ENCODE data around the gene BTBD17.

Gene BTBD17

GRCh38 chr17:74390680-74391653 is 29.3 kb upstream of the BTBD17 start:
- Histone ChIP-seq H3K36me3 (ENCODE audit: low read length) (no peaks in the 10 kb centered on the region), H3K79me2 (ENCODE audit: insufficient read depth, low read length) (no peaks in the 10 kb centered on the region), H3K4me2 (ENCODE audit: low read depth, low read length, poor library complexity, severe bottlenecking) (no peak overlapping the region), H2AFZ (ENCODE audit: low read depth, low read length, severe bottlenecking) (no peak overlapping the region), H3K27ac (ENCODE audit: low read depth, low read length) (no peak overlapping the region), H3K27me3 (ENCODE audit: low read length) (no peaks in the 10 kb centered on the region), H3F3A (ENCODE audit: insufficient read depth) (no peaks in the 10 kb centered on the region), H3K9me2 (replicated peaks; ENCODE audit: insufficient read depth, low read length) (no peaks in the 10 kb centered on the region), H4K20me1 (ENCODE audit: low read depth, low read length) (no peaks in the 10 kb centered on the region), H3K9me3 (ENCODE audit: insufficient read depth, low read length) (no peaks in the 10 kb centered on the region), H3K9ac (ENCODE audit: low read length) (no peak overlapping the region), H3K4me3 (ENCODE audit: insufficient read depth, low read length, poor library complexity, severe bottlenecking) (no peak overlapping the region)
- no peak for TF ChIP-seq EZH2phosphoT487 (conservative IDR thresholded peaks at IDR 0.05; ENCODE audit: low read length)
- TF ChIP-seq, protein P1, sequence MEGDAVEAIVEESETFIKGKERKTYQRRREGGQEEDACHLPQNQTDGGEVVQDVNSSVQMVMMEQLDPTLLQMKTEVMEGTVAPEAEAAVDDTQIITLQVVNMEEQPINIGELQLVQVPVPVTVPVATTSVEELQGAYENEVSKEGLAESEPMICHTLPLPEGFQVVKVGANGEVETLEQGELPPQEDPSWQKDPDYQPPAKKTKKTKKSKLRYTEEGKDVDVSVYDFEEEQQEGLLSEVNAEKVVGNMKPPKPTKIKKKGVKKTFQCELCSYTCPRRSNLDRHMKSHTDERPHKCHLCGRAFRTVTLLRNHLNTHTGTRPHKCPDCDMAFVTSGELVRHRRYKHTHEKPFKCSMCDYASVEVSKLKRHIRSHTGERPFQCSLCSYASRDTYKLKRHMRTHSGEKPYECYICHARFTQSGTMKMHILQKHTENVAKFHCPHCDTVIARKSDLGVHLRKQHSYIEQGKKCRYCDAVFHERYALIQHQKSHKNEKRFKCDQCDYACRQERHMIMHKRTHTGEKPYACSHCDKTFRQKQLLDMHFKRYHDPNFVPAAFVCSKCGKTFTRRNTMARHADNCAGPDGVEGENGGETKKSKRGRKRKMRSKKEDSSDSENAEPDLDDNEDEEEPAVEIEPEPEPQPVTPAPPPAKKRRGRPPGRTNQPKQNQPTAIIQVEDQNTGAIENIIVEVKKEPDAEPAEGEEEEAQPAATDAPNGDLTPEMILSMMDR (IDR thresholded peaks at IDR 0.05; ENCODE audit: insufficient read depth, low read length, poor library complexity, severe bottlenecking), result no peak

DNA sequence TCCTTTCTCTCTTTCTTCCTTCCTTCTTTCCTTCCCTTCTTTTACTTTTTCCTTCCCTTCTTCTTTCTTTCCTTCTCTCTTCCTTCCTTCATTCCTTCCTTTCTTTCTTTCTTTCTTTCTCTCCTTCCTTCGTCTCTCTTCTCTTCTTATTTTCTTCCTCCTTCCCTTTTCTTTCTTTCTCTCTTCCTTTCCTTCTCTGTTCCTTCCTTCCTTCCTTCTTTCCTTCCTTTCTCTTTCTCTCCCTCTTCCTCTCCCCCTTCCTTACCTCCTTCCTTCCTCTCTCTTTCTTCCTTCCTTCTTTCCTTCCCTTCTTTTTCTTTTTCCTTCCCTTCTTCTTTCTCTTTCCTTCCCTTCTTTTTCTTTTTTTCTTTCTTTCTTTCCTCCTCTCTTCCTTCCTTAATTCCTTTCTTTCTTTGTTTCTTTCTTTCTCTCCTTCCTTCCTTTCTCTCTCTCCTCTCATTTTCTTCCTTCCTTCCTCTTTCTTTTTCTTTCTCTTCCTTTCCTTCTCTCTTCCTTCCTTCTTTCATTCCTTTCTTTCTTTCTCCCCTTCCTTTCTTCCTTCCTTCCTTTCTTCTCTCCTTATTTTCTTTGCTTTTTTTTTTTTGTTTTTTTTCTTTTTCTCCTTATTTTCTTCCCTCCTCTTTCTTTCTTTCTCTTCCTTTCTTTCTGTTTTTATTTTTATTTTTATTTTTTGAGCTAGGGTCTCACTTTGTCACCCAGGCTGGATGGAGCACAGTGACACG is 28.4 kb upstream of the BTBD17 start:
- no peaks in the 10 kb centered on the region for H3F3A ChIP-seq (ENCODE audit: insufficient read depth)
- no peaks in the 10 kb centered on the region for H3K36me3 ChIP-seq (ENCODE audit: low read length)
- H3K4me2 ChIP-seq (ENCODE audit: low read depth, low read length, poor library complexity, severe bottlenecking), result no peak overlapping the region
- TF ChIP-seq EZH2phosphoT487 (conservative IDR thresholded peaks at IDR 0.05; ENCODE audit: low read length), result no peak
- TF ChIP-seq, protein P1 (IDR thresholded peaks at IDR 0.05; ENCODE audit: insufficient read depth, low read length, poor library complexity, severe bottlenecking), result no peak
- no peaks in the 10 kb centered on the region for H3K79me2 ChIP-seq (ENCODE audit: insufficient read depth, low read length)
- no peak overlapping the region for H3K27ac ChIP-seq (ENCODE audit: low read depth, low read length)
- no peaks in the 10 kb centered on the region for H3K9me3 ChIP-seq (ENCODE audit: insufficient read depth, low read length)
- no peaks in the 10 kb centered on the region for H3K9me2 ChIP-seq (replicated peaks; ENCODE audit: insufficient read depth, low read length)
- no peaks in the 10 kb centered on the region for H4K20me1 ChIP-seq (ENCODE audit: low read depth, low read length)
- H2AFZ ChIP-seq (ENCODE audit: low read depth, low read length, severe bottlenecking), result no peak overlapping the region
- no peak overlapping the region for H3K9ac ChIP-seq (ENCODE audit: low read length)
- no peak overlapping the region for H3K4me3 ChIP-seq (ENCODE audit: insufficient read depth, low read length, poor library complexity, severe bottlenecking)
- H3K27me3 ChIP-seq (ENCODE audit: low read length), result no peaks in the 10 kb centered on the region

DNA sequence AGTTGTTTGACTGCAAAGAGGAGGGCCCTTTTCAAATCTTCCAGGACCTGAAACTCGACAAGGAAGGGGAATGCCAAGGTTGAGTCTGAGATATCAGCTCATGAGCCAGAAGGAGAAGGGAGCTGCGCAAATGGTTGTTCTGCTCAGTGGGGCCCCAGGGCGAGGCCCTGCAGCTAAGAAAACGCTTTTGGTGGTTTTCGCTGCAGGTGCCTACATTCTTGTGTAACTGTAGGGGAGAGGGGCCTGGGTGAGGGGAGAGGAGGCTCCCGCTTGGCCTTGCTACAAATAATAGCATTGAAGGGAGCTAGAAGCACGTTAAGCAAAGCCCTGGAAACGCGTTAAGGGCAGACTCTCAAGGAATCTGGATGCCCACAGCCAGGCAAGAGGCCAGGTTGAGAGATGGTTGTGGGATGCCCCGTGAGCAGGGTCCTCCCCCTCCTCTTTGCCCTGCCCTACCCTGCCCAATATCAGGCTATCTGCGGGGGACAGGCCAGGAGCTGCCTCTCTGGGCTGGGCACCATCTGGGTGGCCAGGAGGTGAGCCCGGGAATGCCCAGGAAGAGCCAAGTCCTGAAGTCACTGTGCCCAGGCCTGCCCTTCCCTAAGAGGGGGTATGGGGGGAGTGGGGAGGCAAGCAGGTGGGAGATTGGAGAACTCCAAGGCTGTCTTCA is 27.6 kb upstream of the BTBD17 start:
- no peak overlapping the region for H3K4me2 ChIP-seq (ENCODE audit: low read depth, low read length, poor library complexity, severe bottlenecking)
- no peaks in the 10 kb centered on the region for H3K9me3 ChIP-seq (ENCODE audit: insufficient read depth, low read length)

More for the DNA sequence above, 27.6 kb upstream of the BTBD17 start:
- Histone ChIP-seq H3K4me3 (ENCODE audit: insufficient read depth, low read length, poor library complexity, severe bottlenecking) (no peak overlapping the region), H3K27ac (ENCODE audit: low read depth, low read length) (no peak overlapping the region), H3F3A (ENCODE audit: insufficient read depth) (no peaks in the 10 kb centered on the region), H3K9ac (ENCODE audit: low read length) (no peak overlapping the region), H3K36me3 (ENCODE audit: low read length) (no peaks in the 10 kb centered on the region), H3K27me3 (ENCODE audit: low read length) (no peaks in the 10 kb centered on the region), H3K9me2 (replicated peaks; ENCODE audit: insufficient read depth, low read length) (no peaks in the 10 kb centered on the region), H4K20me1 (ENCODE audit: low read depth, low read length) (no peaks in the 10 kb centered on the region), H3K79me2 (ENCODE audit: insufficient read depth, low read length) (no peaks in the 10 kb centered on the region), H2AFZ (ENCODE audit: low read depth, low read length, severe bottlenecking) (no peak overlapping the region)
- no peak for TF ChIP-seq EZH2phosphoT487 (conservative IDR thresholded peaks at IDR 0.05; ENCODE audit: low read length)
- TF ChIP-seq, protein P1 (IDR thresholded peaks at IDR 0.05; ENCODE audit: insufficient read depth, low read length, poor library complexity, severe bottlenecking), result no peak

Measured in SU-DHL-6 (cell line).